NCI-H510A treated with DMSO at 0.1 percent for 48 hours (cell line): Measurements from ENCODE around the gene GAS2L3.
"Not testable (repeated sequence)": the region's sequence is repeated elsewhere in the genome, so short reads cannot be mapped to it uniquely, and the experiment has no call there.

ENCODE experiments used
- DNase-seq: peaks from one replicate; lab custom pipeline; 2025; lab: John Stamatoyannopoulos, UW

The GAS2L3 gene

GRCh38 chr12:100573292-100574186 is at the start of gene GAS2L3:
Gene GAS2L3, plus strand, starts transcription at chr12:100573684. Its CDS starts 21,221 bp downstream, at chr12:100594905.
- peak; percentile 88 for DNase-seq

GRCh38 chr12:100528034-100528433 is 45.5 kb upstream of the GAS2L3 start:
- no peak for DNase-seq

- DNase-seq, result no peak
These were observed 44.9 kb upstream of the GAS2L3 start for GRCh38 chr12:100528471-100529127.

GRCh38 chr12:100529756-100530350 is 43.6 kb upstream of the GAS2L3 start:
- no peak for DNase-seq

GRCh38 chr12:100533376-100533775 is 40.1 kb upstream of the GAS2L3 start:
- DNase-seq, result no peak

- no peak for DNase-seq
These were observed 38.8 kb upstream of the GAS2L3 start for GRCh38 chr12:100534625-100535227.

GRCh38 chr12:100539202-100539601 is 34.3 kb upstream of the GAS2L3 start:
- no peak for DNase-seq

GRCh38 chr12:100544165-100544564 is 29.3 kb upstream of the GAS2L3 start:
- no peak for DNase-seq

GRCh38 chr12:100545092-100545491 is 28.4 kb upstream of the GAS2L3 start:
- DNase-seq, result no peak

GRCh38 chr12:100553936-100554335 is 19.5 kb upstream of the GAS2L3 start:
- no peak for DNase-seq

GRCh38 chr12:100554608-100555077 is 18.8 kb upstream of the GAS2L3 start:
- peak; percentile 37 for DNase-seq

- no peak for DNase-seq
These were observed 17.8 kb upstream of the GAS2L3 start for GRCh38 chr12:100555722-100556121.

GRCh38 chr12:100557357-100557756 is 16.1 kb upstream of the GAS2L3 start:
- DNase-seq, result no peak

- DNase-seq, result not testable (repeated sequence)
These were observed 14.2 kb upstream of the GAS2L3 start for GRCh38 chr12:100559261-100559660.

GRCh38 chr12:100564090-100564489 is 9.4 kb upstream of the GAS2L3 start:
- DNase-seq, result no peak

- no peak for DNase-seq
These were observed 8.5 kb upstream of the GAS2L3 start for GRCh38 chr12:100564905-100565467.

- no peak for DNase-seq
These were observed 7.4 kb upstream of the GAS2L3 start for GRCh38 chr12:100565987-100566545.

- DNase-seq, result no peak
These were observed 6.4 kb upstream of the GAS2L3 start for GRCh38 chr12:100566887-100567637.

- DNase-seq, result no peak
These were observed 5.5 kb upstream of the GAS2L3 start for GRCh38 chr12:100567945-100568344.

- DNase-seq, result no peak
These were observed 1.3 kb upstream of the GAS2L3 start for GRCh38 chr12:100572184-100572583.
